Spleen (tissue), 13 donors: ENCODE data around the gene TBPL1. TPM values are rescaled to one million over a fixed set of nuclear protein-coding genes. Genes with fewer than 3 reads are reported as not detected.

ENCODE experiments used
- DNase-seq: peaks from one replicate; pipeline ENCODE4 v3.0.0-alpha.2; 2020
- H3K27ac ChIP-seq, 8 donors: fragments of 200-600 bp; sonication (generic) in 7 of 8; 1 replicate in 4 of 8; 2 replicates in 4 of 8; pipeline versions ENCODE4 v1.5.0 to v1.8.0; 2016 to 2021; ENCODE audit warnings: inconsistent platforms in 4 of 8, mild to moderate bottlenecking in 4 of 8, moderate library complexity in 1 of 8
- H3K27me3 ChIP-seq, 7 donors: fragments of 200-600 bp; sonication (generic) in 6 of 7; replicated peaks in 1 of 7; 1 replicate in 4 of 7; 2 replicates in 3 of 7; pipeline versions ENCODE4 v1.5.0 to v1.8.0; 2016 to 2021; ENCODE audit warnings: inconsistent platforms in 3 of 7, mild to moderate bottlenecking in 1 of 7
- H3K36me3 ChIP-seq, 6 donors: fragments of 200-600 bp; sonication (generic) in 5 of 6; 1 replicate in 4 of 6; 2 replicates in 2 of 6; pipeline versions ENCODE4 v1.5.0 to v1.8.0; 2016 to 2021; ENCODE audit warnings: inconsistent platforms in 2 of 6
- H3K4me1 ChIP-seq, 6 donors: fragments of 200-600 bp; sonication (generic) in 5 of 6; 1 replicate in 3 of 6; 2 replicates in 3 of 6; pipeline versions ENCODE4 v1.5.0 to v1.8.0; 2016 to 2021; ENCODE audit warnings: inconsistent platforms in 3 of 6
- H3K4me3 ChIP-seq, 8 donors: fragments of 200-600 bp; sonication (generic) in 7 of 8; 1 replicate in 4 of 8; 2 replicates in 4 of 8; pipeline versions ENCODE4 v1.5.0 to v1.8.0; 2016 to 2021; ENCODE audit warnings: inconsistent platforms in 4 of 8, mild to moderate bottlenecking in 4 of 8, moderate library complexity in 2 of 8
- H3K9me3 ChIP-seq, 8 donors: fragments of 200-600 bp; sonication (generic) in 7 of 8; 1 replicate in 4 of 8; 2 replicates in 4 of 8; pipeline versions ENCODE4 v1.5.0 to v1.8.0; 2016 to 2021; ENCODE audit warnings: inconsistent platforms in 4 of 8
- POLR2A ChIP-seq, 3 donors: fragments of 450-650 bp; IDR thresholded peaks; one replicate each; pipeline ENCODE4 v1.5.1; 2017; ENCODE audit warnings: antibody characterized with exemption in 3 of 3, mild to moderate bottlenecking in 1 of 3
- POLR2AphosphoS5 ChIP-seq, 3 donors: sonication (generic); formaldehyde crosslinking; IDR thresholded peaks; one replicate each; pipeline ENCODE4 v1.5.1; 2017; ENCODE audit warnings: antibody characterized with exemption in 3 of 3
- WGBS, 5 donors: extraction: QIAGEN DNeasy Blood & Tissue Kit in 3 of 5; methylation state at CpG; one replicate each; pipeline versions ENCODE4 v1.1.5 to v1.1.7; 2013 to 2018; 5-methylcytosine and 5-hydroxymethylcytosine counted together
- intact Hi-C: fragments of 100-400 bp; cut with DNase I; formaldehyde crosslinking; loops from one replicate; pipeline ENCODE4 v1.15.0; 2023; ENCODE audit warnings: low total_unique reads
- long read RNA-seq, 2 donors: transcript quantifications; one replicate each; lab custom pipeline, GENCODE V29; 2026
- polyA plus RNA-seq, 3 donors: library from polyadenylated mRNA; stranded (reverse); fragments of 200-250 nt; gene quantifications; one replicate each; pipeline ENCODE4 v1.2.1, GENCODE V29; 2013
- total RNA-seq, 7 donors: library from RNA; depleted of rRNA in 3 of 7; stranded (reverse); fragments of >200 nt in 3 of 7; fragmentation: NEBNext Ultra II Directional in 4 of 7; extraction: Animal tissue kit (Norgen Biotek cat#: 25700) in 4 of 7; gene quantifications; one replicate each; pipeline versions ENCODE4 v1.1.0 to v1.2.1, GENCODE V29; 2016 to 2021
- TF ChIP-seq, protein P1 (sequence below), 11 experiments: fragments of 200-600 bp in 7 of 11; fragments of 450-650 bp in 4 of 11; sonication (generic) in 4 of 11; IDR thresholded peaks in 8 of 11; conservative IDR thresholded peaks in 3 of 11; 1 replicate in 7 of 11; 2 replicates in 4 of 11; pipeline versions ENCODE4 v1.4.0 to v1.8.0; 2016 to 2021; ENCODE audit warnings: antibody characterized with exemption in 11 of 11, inconsistent platforms in 4 of 11, mild to moderate bottlenecking in 1 of 11
- donor health status: healthy with polysubstance abuse.
- donor health status: DM: no; HTN: no; CAD: no; lungs with moderate emphysema.
- donor health status: DM: no; HTN: no; CAD: no.
- donor health status: Bipolar disorder and iron deficiency.
- donor health status: healthy.
- donor health status: DM: no; HTN: no; CAD: no.
- donor health status: DM: yes; HTN: yes; CAD: no.

The TBPL1 gene
- total RNA-seq (10 to 100 TPM; 17.0 to 31.0 (median 25.9) TPM), polyA plus RNA-seq (10 to 100 TPM; 29.9 to 33.3 (median 30.3) TPM)
- long read RNA-seq, donor 1, full-length matches to known transcripts, result 14 of 14 reads
- long read RNA-seq, donor 1, partial matches to known transcripts, result 0 of 14 reads
- long read RNA-seq, donor 1, other reads (novel, unspliced or antisense), result 0 of 14 reads
- long read RNA-seq, donor 2, full-length matches to known transcripts, result 12 of 12 reads
- long read RNA-seq, donor 2, partial matches to known transcripts, result 0 of 12 reads
- long read RNA-seq, donor 2, other reads (novel, unspliced or antisense), result 0 of 12 reads

DNA sequence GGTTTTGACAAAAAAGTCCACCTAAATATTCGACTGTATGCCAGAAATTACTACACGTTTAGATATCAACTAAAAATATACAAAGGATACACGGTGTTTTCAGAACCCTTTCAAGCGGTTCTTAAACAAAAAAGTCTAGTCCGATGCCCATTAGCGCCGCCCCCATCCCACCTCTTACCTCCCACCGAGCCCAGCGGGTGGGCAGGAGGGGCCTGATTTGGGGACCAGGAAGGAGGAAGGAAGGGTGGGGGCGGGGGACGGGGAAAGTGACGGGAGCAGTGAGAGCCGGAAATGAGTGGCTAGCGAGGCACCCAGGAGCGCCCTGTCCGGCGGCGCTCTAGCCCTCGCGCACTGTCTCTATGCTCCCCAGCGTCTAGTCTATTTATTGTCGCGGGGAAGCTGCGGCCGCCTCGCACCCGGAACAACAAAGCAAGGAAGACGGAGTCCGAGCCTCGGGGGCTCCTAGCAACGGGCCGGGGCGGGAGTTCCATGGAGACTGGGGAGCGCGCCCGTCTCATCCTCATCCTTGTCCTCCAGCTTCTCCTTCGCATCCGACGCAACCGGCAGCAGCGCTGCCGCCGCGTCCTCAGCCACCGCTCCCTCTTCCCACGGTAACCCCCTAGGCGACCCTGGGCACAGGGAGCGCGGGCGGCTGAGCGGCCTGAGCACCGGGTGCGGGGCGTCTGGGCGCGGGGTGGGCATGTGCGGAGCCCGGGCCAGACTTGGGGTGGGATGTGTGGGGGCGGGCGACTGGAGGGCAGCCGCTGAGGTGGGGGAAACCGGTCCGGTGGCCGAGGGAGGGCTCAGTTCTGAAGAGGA lies at the start of gene TBPL1:
Gene TBPL1 (plus strand): TSS at position 410 of the 819 bp plus-strand sequence. CDS start 26,902 bp downstream, outside the sequence.
- H3K36me3 ChIP-seq, result no peaks in the 10 kb centered on the region
- DNase-seq, result peak; percentile 97
- TF ChIP-seq, protein P1, sequence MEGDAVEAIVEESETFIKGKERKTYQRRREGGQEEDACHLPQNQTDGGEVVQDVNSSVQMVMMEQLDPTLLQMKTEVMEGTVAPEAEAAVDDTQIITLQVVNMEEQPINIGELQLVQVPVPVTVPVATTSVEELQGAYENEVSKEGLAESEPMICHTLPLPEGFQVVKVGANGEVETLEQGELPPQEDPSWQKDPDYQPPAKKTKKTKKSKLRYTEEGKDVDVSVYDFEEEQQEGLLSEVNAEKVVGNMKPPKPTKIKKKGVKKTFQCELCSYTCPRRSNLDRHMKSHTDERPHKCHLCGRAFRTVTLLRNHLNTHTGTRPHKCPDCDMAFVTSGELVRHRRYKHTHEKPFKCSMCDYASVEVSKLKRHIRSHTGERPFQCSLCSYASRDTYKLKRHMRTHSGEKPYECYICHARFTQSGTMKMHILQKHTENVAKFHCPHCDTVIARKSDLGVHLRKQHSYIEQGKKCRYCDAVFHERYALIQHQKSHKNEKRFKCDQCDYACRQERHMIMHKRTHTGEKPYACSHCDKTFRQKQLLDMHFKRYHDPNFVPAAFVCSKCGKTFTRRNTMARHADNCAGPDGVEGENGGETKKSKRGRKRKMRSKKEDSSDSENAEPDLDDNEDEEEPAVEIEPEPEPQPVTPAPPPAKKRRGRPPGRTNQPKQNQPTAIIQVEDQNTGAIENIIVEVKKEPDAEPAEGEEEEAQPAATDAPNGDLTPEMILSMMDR (IDR thresholded peaks at IDR 0.05 in 8 of 11, conservative IDR thresholded peaks at IDR 0.05 in 3 of 11), result peak in 3 of 11 experiments; percentile 4 to 36 (median 16)
- TF ChIP-seq POLR2AphosphoS5 (IDR thresholded peaks at IDR 0.05), result peak; percentile 94 to 96 (median 94)
- TF ChIP-seq POLR2A (IDR thresholded peaks at IDR 0.05), result peak in 1 of 3 donors; percentile 59
- no peaks in the 10 kb centered on the region for H3K27me3 ChIP-seq
- peak within 1 kb of the TSS; percentile 61 to 96 (median 91) for H3K4me3 ChIP-seq
- H3K9me3 ChIP-seq, result no peaks in the 10 kb centered on the region
- 0 to 2% (median 1%) methylated on average over 43 to 64 of the region's 64 CpGs for WGBS, 5 donors
- intact Hi-C loops, result no loop called here
- peaks cover 18 to 58% (median 50%) of the 10 kb centered on the region in 6 donors for H3K4me1 ChIP-seq
- H3K27ac ChIP-seq, result peak within 1 kb of the TSS; percentile 90 to 97 (median 94)

DNA sequence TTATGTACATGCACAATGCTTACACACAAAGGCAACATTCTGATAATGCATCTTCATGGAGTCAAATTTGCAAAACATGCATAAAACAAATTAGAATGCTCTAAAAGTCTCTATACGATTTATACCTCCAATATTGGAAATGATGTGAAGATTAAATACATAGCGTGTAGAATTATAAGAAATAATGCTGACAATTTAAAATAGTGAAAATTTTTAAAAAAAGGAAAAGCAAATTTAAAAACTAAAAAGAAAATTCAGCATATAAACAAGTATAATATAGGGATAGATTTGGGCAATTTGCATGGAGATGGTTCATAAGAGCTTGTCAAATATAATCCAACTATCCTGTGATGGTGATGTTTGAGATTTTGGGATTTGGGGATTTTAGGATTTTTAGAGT lies 49.2 kb upstream of the TBPL1 start:
- Histone ChIP-seq H3K4me1 (no peaks in the 10 kb centered on the region), H3K36me3 (no peaks in the 10 kb centered on the region), H3K4me3 (no peak overlapping the region), H3K27ac (no peak overlapping the region), H3K9me3 (no peaks in the 10 kb centered on the region), H3K27me3 (peaks cover 0 to 66% (median 9%) of the 10 kb centered on the region in 7 donors)
- DNase-seq, result no peak
- TF ChIP-seq POLR2A (IDR thresholded peaks at IDR 0.05) (no peak), POLR2AphosphoS5 (IDR thresholded peaks at IDR 0.05) (no peak)
- TF ChIP-seq, protein P1 (IDR thresholded peaks at IDR 0.05 in 8 of 11, conservative IDR thresholded peaks at IDR 0.05 in 3 of 11), result no peak
- intact Hi-C loops, result no loop called here
- 84 to 95% (median 91%) methylated on average over 2 of the region's 2 CpGs for WGBS, 5 donors

DNA sequence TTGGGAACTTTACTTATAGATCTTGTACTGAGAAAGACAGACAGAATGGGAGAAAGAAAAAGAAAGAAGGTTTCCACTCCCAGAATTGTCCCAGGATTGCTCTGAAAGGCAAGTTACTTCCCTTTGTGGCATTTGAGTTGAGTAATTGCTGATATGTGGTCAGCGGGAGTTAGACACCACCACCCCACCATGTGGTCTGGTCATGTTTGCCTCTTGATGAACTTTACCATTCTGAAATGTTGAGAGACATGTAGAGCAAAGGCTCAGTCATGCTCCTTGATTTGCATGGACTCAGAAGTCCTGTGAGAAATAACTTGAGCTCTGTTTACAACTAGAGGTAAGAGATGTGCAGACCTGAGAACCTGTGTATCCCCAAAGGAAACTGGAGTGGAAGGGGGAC lies 47.0 kb upstream of the TBPL1 start:
- TF ChIP-seq, protein P1 (IDR thresholded peaks at IDR 0.05 in 8 of 11, conservative IDR thresholded peaks at IDR 0.05 in 3 of 11), result no peak
- Histone ChIP-seq H3K4me1 (no peaks in the 10 kb centered on the region), H3K36me3 (no peaks in the 10 kb centered on the region), H3K27ac (no peak overlapping the region), H3K27me3 (peaks cover 0 to 72% (median 9%) of the 10 kb centered on the region in 7 donors), H3K4me3 (no peak overlapping the region), H3K9me3 (no peaks in the 10 kb centered on the region)
- DNase-seq, result no peak
- intact Hi-C loops, result no loop called here
- 10 to 26% (median 24%) methylated on average over 1 of the region's 1 CpG for WGBS, 5 donors
